ENCODE measurements around the gene ICAM2. TPM values are rescaled to one million over a fixed set of nuclear protein-coding genes. Genes with fewer than 3 reads are reported as not detected.

Gene ICAM2
- total RNA-seq, 2 donors from 2014 or later: 16.2 to 16.3 TPM

- no peaks in the 10 kb centered on the region for H3K4me1 ChIP-seq
- ATAC-seq (no peak), DNase-seq (no peak)
- H3K4me3 ChIP-seq: no peak overlapping the region
- TF ChIP-seq POLR2A (IDR thresholded peaks at IDR 0.05) (no peak), CTCF (IDR thresholded peaks at IDR 0.05) (no peak)
- H3K9me3 ChIP-seq: no peaks in the 10 kb centered on the region
- no peak overlapping the region for H3K27ac ChIP-seq
- H3K27me3 ChIP-seq: no peaks in the 10 kb centered on the region
- H3K36me3 ChIP-seq (replicated peaks in 1 of 2; ENCODE audit: insufficient read depth in 1 of 2, low read depth in 2 of 2): no peaks in the 10 kb centered on the region
- 60 to 85% methylated on average over 3 to 4 of the region's 4 CpGs for WGBS, 2 donors
- intact Hi-C loops (cut with DNase I): no loop called here
Measured at GRCh38 chr17:63955791-63956190, 64.6 kb downstream of the ICAM2 start.

GRCh38 chr17:63955232-63955631 is 65.2 kb downstream of the ICAM2 start:
- H3K27ac ChIP-seq: no peak overlapping the region
- no peaks in the 10 kb centered on the region for H3K9me3 ChIP-seq
- TF ChIP-seq POLR2A (IDR thresholded peaks at IDR 0.05) (no peak), CTCF (IDR thresholded peaks at IDR 0.05) (no peak)
- intact Hi-C loops (cut with DNase I): no loop called here
- WGBS, 2 donors: 73 to 77% methylated on average over 11 of the region's 11 CpGs
- ATAC-seq: no peak
- no peak for DNase-seq
- H3K4me1 ChIP-seq: no peaks in the 10 kb centered on the region
- no peaks in the 10 kb centered on the region for H3K27me3 ChIP-seq
- H3K36me3 ChIP-seq (replicated peaks in 1 of 2; ENCODE audit: insufficient read depth in 1 of 2, low read depth in 2 of 2): no peaks in the 10 kb centered on the region
- H3K4me3 ChIP-seq: no peak overlapping the region

GRCh38 chr17:63954402-63955063 is 65.9 kb downstream of the ICAM2 start:
- WGBS, 2 donors: 56 to 58% methylated on average over 11 of the region's 11 CpGs
- no peak for ATAC-seq
- Histone ChIP-seq H3K27me3 (no peaks in the 10 kb centered on the region), H3K4me3 (no peak overlapping the region), H3K4me1 (no peaks in the 10 kb centered on the region), H3K9me3 (no peaks in the 10 kb centered on the region), H3K36me3 (replicated peaks in 1 of 2; ENCODE audit: insufficient read depth in 1 of 2, low read depth in 2 of 2) (no peaks in the 10 kb centered on the region), H3K27ac (no peak overlapping the region)
- no peak for TF ChIP-seq POLR2A (IDR thresholded peaks at IDR 0.05)
- no peak for TF ChIP-seq CTCF (IDR thresholded peaks at IDR 0.05)
- no peak for DNase-seq
- intact Hi-C loops (cut with DNase I): no loop called here

Other genes starting within 250 kb of the ICAM2 start
- 10 to 100 TPM; 42.2 to 56.8 TPM for gene CCDC47, start 247.0 kb downstream of the ICAM2 start, total RNA-seq
- 100 to 1,000 TPM; 114 to 116 TPM for gene DDX42, start 246.5 kb downstream of the ICAM2 start, total RNA-seq
- 10 to 100 TPM; 55.0 to 59.4 TPM for gene PSMC5, start 193.2 kb downstream of the ICAM2 start, total RNA-seq
- gene FTSJ3, start 193.0 kb downstream of the ICAM2 start, total RNA-seq: 10 to 100 TPM; 22.7 to 30.9 TPM
- gene SMARCD2, start 177.9 kb downstream of the ICAM2 start, total RNA-seq: 10 to 100 TPM; 75.8 to 87.9 TPM
- not detected for gene CSH2, start 147.0 kb downstream of the ICAM2 start, total RNA-seq
- gene GH2, start 138.7 kb downstream of the ICAM2 start, total RNA-seq: not detected
- not detected for gene CSH1, start 124.1 kb downstream of the ICAM2 start, total RNA-seq
- not detected for gene CSHL1, start 109.4 kb downstream of the ICAM2 start, total RNA-seq
- not detected for gene GH1, start 101.8 kb downstream of the ICAM2 start, total RNA-seq
- not detected for gene CD79B, start 88.3 kb downstream of the ICAM2 start, total RNA-seq
- gene SCN4A, start 47.7 kb downstream of the ICAM2 start, total RNA-seq: 1 to 10 TPM in 1 of 2 donors, under 1 TPM in 1; 0.26 to 1.3 TPM
- gene PRR29, start 22.3 kb downstream of the ICAM2 start, total RNA-seq: 1 to 10 TPM in 1 of 2 donors, under 1 TPM in 1; 0.52 to 1.6 TPM
- gene ERN1, start 109.5 kb upstream of the ICAM2 start, total RNA-seq: 10 to 100 TPM; 63.3 to 77.1 TPM
- gene TEX2, start 242.6 kb upstream of the ICAM2 start, total RNA-seq: 10 to 100 TPM; 36.1 to 82.1 TPM